Measurements from ENCODE around the gene STOX2.

Gene STOX2

DNA sequence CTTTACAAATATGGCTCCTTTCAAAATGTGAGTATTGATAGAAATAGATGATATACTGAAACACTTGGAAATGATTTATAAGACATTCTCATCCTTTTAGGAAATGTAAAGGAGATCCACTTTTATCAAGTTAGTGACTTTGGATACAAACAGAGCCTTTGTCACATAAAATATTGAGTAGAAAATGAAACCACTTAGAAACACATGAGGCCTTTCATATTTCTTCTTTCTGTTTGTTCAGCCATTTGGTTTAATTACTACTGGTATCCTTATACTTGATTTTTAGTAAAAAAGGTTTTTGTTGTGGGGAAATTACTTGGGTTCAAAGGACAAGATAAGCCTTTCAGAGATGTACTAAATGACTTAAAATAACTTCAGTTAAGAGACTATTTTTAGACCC lies 4.1 kb downstream of the STOX2 start:
- Mint-ChIP-seq H3K4me1 (ENCODE audit: low read depth) (no peaks in the 10 kb centered on the region), H3K9me3 (no peaks in the 10 kb centered on the region), H3K27ac (no peak overlapping the region), H3K27me3 (ENCODE audit: low read depth) (peaks cover 54% of the 10 kb centered on the region), H3K4me3 (no peak overlapping the region), H3K36me3 (ENCODE audit: low read depth) (no peaks in the 10 kb centered on the region)

DNA sequence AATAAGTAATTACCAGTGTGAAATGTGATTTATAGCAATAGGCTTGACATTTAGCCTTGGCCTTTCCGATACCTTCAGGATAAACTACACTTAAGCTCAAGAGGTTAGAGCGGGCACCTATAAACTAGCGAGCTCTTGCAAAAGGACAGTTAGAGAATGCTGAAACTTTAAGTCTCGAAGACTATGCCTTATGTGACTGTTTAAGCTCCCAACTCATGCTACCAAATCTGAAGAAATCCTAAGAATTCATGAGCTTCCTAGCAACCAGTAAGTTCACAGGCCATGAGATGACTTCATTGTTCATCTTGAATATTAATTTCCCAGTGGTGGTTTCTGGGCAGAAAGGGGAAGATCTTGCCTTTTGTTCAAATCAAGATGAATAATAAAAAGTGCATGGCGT lies 4.7 kb downstream of the STOX2 start:
- no peaks in the 10 kb centered on the region for H3K36me3 Mint-ChIP-seq (ENCODE audit: low read depth)
- H3K9me3 Mint-ChIP-seq, result no peaks in the 10 kb centered on the region
- no peaks in the 10 kb centered on the region for H3K4me1 Mint-ChIP-seq (ENCODE audit: low read depth)
- peaks cover 48% of the 10 kb centered on the region for H3K27me3 Mint-ChIP-seq (ENCODE audit: low read depth)
- no peak overlapping the region for H3K27ac Mint-ChIP-seq
- H3K4me3 Mint-ChIP-seq, result no peak overlapping the region

DNA sequence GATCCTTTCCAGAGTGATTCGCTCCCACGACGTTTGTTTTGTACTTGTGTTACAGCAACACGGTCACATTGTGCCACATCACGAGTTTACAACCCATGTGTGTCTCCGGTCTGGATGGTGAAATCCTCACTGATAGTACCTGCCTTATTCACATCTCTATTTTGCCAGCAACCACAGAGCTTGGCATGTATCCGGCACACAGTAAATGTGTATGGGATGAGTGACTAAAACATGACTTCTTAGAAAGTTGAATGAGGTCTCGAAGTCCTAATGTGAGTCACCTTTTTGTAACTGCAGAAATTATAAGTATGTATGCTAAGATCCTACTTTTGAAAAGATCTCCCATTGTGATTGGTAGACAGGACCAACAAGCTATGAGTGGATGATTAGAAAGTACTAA lies 7.5 kb downstream of the STOX2 start:
- no peaks in the 10 kb centered on the region for H3K9me3 Mint-ChIP-seq
- peaks cover 30% of the 10 kb centered on the region for H3K27me3 Mint-ChIP-seq (ENCODE audit: low read depth)
- no peak overlapping the region for H3K27ac Mint-ChIP-seq
- no peak overlapping the region for H3K4me3 Mint-ChIP-seq
- H3K36me3 Mint-ChIP-seq (ENCODE audit: low read depth), result no peaks in the 10 kb centered on the region
- no peaks in the 10 kb centered on the region for H3K4me1 Mint-ChIP-seq (ENCODE audit: low read depth)

DNA sequence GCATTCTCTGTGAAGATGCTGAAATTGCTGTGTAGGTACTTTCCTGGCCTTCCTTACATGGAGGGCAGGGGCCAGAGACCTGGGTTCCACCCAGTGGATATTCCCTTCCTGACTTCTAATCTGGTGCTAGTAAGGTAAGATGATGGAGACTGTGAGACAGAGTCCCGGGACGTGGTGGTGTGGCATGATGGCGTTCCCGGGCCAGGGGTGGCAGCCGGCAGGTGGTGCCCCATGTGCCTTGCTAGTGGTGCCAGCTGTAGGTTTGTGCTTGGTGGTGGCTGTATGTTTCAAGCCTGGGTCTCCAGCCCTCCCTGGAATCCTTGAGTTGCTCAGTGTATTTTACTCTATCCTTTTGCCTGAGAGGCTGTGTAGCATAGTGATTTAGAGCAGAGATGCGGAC lies 10.9 kb downstream of the STOX2 start:
- H3K27ac Mint-ChIP-seq, result no peak overlapping the region
- no peaks in the 10 kb centered on the region for H3K36me3 Mint-ChIP-seq (ENCODE audit: low read depth)
- no peaks in the 10 kb centered on the region for H3K9me3 Mint-ChIP-seq
- no peak overlapping the region for H3K4me3 Mint-ChIP-seq
- H3K4me1 Mint-ChIP-seq (ENCODE audit: low read depth), result no peaks in the 10 kb centered on the region
- peaks cover 5% of the 10 kb centered on the region for H3K27me3 Mint-ChIP-seq (ENCODE audit: low read depth)

DNA sequence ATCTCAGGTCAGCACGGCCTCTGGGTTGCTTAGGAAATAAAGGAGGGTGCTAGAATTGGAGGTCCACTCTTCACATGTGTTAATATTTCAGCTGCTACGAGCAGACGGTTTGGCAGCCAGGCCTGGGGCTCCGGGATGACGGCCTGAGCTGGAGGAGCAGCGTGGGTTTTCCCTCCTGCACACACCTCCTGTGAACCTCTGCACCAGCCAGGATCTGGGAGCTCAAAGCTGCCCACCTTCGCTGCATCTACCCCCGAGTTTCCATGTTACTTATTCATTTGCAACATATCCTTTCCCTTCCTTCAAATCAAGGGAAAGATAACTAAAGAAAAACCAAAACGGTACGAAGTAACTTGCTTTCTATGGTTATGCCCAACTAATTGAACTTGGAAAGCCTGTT lies 13.6 kb downstream of the STOX2 start:
- Mint-ChIP-seq H3K4me3 (no peak overlapping the region), H3K4me1 (ENCODE audit: low read depth) (no peaks in the 10 kb centered on the region), H3K27ac (no peak overlapping the region), H3K27me3 (ENCODE audit: low read depth) (peaks cover 15% of the 10 kb centered on the region), H3K36me3 (ENCODE audit: low read depth) (no peaks in the 10 kb centered on the region), H3K9me3 (no peaks in the 10 kb centered on the region)

DNA sequence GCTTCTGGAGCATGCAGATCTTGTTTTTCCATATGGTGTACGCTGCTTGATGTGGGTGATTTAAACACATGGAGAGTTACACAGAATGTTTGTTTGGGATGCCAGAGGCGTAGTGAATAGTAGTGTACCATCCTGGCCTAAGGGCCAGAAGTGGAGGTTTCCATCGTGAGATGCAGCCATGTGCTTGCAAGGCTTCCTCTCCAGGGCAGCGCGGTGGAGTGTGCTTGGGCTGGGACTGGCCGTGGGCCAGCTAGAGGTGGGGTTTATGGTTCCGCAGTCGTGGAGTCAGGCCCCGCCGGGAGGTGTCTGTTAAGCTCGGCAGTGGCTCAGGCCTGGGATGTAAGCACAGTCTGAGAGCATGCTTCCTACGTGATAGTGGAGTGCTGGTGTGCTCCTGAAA lies 14.0 kb downstream of the STOX2 start:
- Mint-ChIP-seq H3K36me3 (ENCODE audit: low read depth) (no peaks in the 10 kb centered on the region), H3K27me3 (ENCODE audit: low read depth) (peaks cover 15% of the 10 kb centered on the region), H3K4me3 (no peak overlapping the region), H3K9me3 (no peaks in the 10 kb centered on the region), H3K27ac (no peak overlapping the region), H3K4me1 (ENCODE audit: low read depth) (no peaks in the 10 kb centered on the region)

DNA sequence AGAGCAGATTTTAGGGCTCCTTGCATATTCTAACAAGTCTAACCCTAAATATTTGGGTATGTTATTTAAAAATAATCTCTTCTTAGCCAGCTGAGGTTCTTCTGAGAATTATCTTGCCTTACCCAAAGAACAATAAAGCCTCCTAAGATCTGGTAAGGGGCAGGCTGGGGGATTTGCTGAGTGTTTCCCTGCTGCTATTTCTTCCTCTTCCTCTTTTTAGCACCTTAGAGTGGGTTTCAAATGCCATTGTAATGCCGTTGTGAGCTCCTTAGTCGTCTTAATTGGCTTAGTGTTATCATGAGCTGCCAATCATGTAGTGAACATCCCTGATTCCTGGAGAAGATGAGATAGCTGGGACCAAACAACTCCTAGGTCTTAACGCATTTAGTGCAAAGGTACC lies 15.4 kb downstream of the STOX2 start:
- no peak overlapping the region for H3K27ac Mint-ChIP-seq
- H3K9me3 Mint-ChIP-seq, result no peaks in the 10 kb centered on the region
- H3K4me1 Mint-ChIP-seq (ENCODE audit: low read depth), result no peaks in the 10 kb centered on the region
- H3K36me3 Mint-ChIP-seq (ENCODE audit: low read depth), result no peaks in the 10 kb centered on the region
- peaks cover 15% of the 10 kb centered on the region for H3K27me3 Mint-ChIP-seq (ENCODE audit: low read depth)
- H3K4me3 Mint-ChIP-seq, result no peak overlapping the region

DNA sequence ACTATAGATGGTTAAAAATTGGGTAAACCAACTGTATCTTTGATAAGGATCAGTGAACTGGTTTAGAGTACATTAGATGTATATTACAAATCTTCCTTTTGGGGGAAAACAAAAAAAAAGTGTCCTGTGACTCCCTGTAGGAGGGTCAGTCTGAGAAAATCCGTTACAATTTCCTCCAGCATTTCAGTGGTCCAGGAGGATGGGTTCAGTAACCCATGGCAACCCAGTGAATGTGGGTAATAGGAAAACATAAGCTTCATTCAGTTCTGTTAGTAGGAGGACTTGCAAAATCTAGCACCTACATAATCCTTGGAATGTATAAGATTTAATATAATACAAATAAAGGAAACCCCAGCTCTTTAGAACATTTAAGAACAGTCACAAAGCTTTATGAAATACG lies 16.2 kb downstream of the STOX2 start:
- H3K4me3 Mint-ChIP-seq, result no peak overlapping the region
- peaks cover 15% of the 10 kb centered on the region for H3K27me3 Mint-ChIP-seq (ENCODE audit: low read depth)
- H3K4me1 Mint-ChIP-seq (ENCODE audit: low read depth), result no peaks in the 10 kb centered on the region
- H3K9me3 Mint-ChIP-seq, result no peaks in the 10 kb centered on the region
- no peaks in the 10 kb centered on the region for H3K36me3 Mint-ChIP-seq (ENCODE audit: low read depth)
- no peak overlapping the region for H3K27ac Mint-ChIP-seq

DNA sequence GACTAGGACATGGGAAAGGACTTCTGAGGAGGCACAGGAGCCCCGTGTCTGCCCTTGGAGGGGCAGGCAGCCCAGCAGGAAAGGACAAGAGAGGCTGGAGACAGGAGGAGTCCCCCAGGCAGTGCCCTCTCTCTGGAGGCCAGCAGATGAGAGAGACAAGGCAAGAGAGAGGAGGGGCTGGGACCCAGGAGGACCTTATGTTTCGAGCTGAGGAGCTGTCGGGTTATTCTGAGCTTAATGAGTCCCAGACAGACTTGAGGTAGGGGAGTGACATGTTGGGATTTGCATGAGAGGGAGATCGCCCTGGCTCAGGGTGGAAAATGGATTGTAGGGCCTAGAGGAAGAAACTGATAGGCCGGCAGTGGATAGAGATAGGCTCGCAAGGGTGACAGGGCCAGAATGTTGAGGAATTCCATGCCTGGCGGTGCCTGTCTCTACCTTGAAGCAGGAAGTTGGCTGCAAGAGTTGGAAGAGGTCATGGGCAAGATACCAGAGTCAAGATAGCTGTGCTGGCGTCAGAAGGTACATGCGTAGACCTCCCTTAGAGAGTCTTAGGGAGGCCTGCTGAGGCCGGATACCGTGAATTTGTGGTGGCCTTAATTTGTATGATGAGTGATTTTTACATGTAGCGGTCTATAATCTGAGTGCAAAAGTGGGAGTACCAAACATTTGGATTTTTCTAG lies 19.4 kb downstream of the STOX2 start:
- no peak overlapping the region for H3K27ac Mint-ChIP-seq
- H3K27me3 Mint-ChIP-seq (ENCODE audit: low read depth), result peaks cover 15% of the 10 kb centered on the region
- H3K9me3 Mint-ChIP-seq, result no peaks in the 10 kb centered on the region
- H3K4me3 Mint-ChIP-seq, result no peak overlapping the region
- no peaks in the 10 kb centered on the region for H3K4me1 Mint-ChIP-seq (ENCODE audit: low read depth)
- no peaks in the 10 kb centered on the region for H3K36me3 Mint-ChIP-seq (ENCODE audit: low read depth)

DNA sequence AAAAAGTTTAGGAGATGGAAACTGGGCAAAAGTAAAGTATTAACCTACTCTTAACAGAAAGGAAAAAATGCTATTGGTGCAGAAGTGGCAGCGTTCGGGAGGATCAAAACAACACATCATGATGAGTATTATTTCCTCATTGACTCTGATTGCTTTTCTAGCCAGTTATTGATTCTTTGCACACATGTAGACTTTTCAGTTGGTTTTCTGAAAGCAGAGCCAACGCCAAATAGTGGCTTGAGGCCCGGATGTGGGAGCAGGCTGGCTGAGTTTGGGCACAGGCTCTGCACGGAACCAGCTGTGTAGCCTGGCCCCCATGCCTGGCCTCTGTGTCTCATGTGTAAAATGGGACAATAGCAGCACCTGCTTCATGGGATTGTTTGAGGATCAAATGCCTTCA lies 21.8 kb downstream of the STOX2 start:
- Mint-ChIP-seq H3K36me3 (ENCODE audit: low read depth) (no peaks in the 10 kb centered on the region), H3K4me3 (no peak overlapping the region), H3K4me1 (ENCODE audit: low read depth) (no peaks in the 10 kb centered on the region), H3K27ac (no peak overlapping the region), H3K9me3 (no peaks in the 10 kb centered on the region), H3K27me3 (ENCODE audit: low read depth) (peaks cover 8% of the 10 kb centered on the region)

DNA sequence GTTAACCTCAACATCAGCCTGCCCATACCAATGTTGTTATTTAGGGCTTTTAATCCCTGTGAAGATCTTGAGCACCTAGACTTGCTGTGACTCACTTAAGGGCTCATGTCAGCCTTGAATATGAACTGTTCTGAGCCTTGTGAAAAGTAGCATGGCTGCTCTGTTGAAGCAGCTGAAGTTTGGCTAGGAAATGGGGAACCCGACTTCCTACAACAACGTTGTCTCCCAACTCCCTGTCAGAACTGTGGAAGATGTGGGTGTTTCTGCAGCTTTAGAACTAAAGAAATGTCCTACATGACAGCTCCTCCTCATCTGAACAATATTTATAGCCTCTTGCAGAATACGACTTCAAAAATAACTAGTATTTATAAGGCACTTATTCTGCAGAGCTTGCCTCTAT lies 27.5 kb downstream of the STOX2 start:
- H3K27ac Mint-ChIP-seq, result no peak overlapping the region
- H3K27me3 Mint-ChIP-seq (ENCODE audit: low read depth), result peaks cover 4% of the 10 kb centered on the region
- H3K4me3 Mint-ChIP-seq, result no peak overlapping the region
- no peaks in the 10 kb centered on the region for H3K36me3 Mint-ChIP-seq (ENCODE audit: low read depth)
- no peaks in the 10 kb centered on the region for H3K9me3 Mint-ChIP-seq
- no peaks in the 10 kb centered on the region for H3K4me1 Mint-ChIP-seq (ENCODE audit: low read depth)

DNA sequence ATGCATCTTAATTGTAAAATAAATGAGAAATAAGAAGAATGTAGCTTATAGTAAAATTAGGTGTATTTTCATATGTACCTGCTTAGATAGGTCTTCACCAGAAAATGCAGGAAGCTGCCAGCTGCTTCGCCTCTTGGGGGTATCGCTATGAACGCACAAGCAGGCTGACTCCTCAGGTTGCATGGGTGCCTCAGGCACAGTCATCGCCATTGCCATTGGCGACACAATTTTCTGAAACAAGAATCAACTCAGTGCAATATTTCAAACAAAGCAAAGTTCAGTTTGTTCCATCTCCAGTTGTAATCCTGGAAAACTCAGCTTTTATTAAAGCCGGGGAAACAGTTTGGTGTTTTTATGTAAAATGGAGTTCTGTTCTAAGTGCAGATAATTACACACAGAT lies 29.7 kb downstream of the STOX2 start:
- Mint-ChIP-seq H3K36me3 (ENCODE audit: low read depth) (no peaks in the 10 kb centered on the region), H3K4me3 (no peak overlapping the region)

DNA sequence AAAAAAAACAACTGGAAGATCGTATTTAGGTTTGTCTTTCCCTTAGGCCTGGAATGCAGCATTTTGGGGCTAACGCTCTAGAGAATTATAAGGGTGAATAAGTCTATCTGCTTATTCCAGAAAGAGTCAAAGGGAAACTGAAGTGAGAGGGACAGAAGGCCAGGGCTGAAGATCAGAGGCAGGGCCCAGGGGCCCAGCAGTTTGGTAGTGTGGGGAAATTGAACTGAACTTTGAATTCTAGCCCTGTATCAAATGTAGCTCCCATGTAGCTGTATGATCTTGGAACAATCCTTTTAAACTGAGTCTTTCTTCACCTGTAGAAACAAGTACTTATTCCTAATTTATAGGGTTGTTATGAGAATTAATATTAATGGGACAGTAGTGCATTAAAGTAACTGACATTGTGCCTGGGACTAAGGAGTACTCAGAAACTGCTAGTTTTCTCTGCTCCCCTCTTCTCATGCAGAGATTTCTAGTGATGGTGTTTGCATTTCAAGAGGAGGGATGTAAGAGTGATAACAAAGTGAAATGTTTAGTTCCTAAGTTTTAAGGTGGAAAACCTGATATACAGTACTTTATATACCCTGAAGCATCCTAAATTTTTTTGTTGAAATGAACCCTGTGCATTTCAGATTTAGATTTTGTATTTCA lies 30.4 kb downstream of the STOX2 start:
- Mint-ChIP-seq H3K9me3 (no peaks in the 10 kb centered on the region), H3K36me3 (ENCODE audit: low read depth) (no peaks in the 10 kb centered on the region), H3K27me3 (ENCODE audit: low read depth) (peaks cover 4% of the 10 kb centered on the region), H3K27ac (no peak overlapping the region), H3K4me1 (ENCODE audit: low read depth) (no peaks in the 10 kb centered on the region), H3K4me3 (no peak overlapping the region)

More for the DNA sequence above, 29.7 kb downstream of the STOX2 start:
- no peaks in the 10 kb centered on the region for H3K9me3 Mint-ChIP-seq
- no peaks in the 10 kb centered on the region for H3K4me1 Mint-ChIP-seq (ENCODE audit: low read depth)
- peaks cover 4% of the 10 kb centered on the region for H3K27me3 Mint-ChIP-seq (ENCODE audit: low read depth)
- no peak overlapping the region for H3K27ac Mint-ChIP-seq

DNA sequence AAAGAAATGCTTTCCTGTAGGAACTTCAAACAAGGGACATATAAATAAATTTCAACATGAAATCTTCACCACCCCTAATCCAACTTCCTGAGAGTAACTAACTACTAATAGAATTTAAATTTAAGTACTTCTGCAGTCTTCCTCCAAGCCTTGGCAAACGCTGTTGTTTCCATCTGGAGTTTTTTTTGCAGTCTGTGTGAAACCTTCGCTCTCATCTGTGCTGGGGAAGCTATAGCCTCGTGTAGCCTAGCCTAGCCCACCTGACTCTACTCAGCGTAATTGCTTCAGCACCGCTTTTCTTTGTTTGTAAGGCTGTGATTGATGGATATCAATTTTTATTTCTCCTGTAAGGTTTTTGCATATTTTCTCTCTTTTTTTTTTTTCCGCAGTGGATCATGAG lies 30.9 kb downstream of the STOX2 start:
- Mint-ChIP-seq H3K9me3 (no peaks in the 10 kb centered on the region), H3K27me3 (ENCODE audit: low read depth) (peaks cover 5% of the 10 kb centered on the region), H3K4me3 (no peak overlapping the region), H3K27ac (no peak overlapping the region), H3K36me3 (ENCODE audit: low read depth) (no peaks in the 10 kb centered on the region), H3K4me1 (ENCODE audit: low read depth) (no peaks in the 10 kb centered on the region)

DNA sequence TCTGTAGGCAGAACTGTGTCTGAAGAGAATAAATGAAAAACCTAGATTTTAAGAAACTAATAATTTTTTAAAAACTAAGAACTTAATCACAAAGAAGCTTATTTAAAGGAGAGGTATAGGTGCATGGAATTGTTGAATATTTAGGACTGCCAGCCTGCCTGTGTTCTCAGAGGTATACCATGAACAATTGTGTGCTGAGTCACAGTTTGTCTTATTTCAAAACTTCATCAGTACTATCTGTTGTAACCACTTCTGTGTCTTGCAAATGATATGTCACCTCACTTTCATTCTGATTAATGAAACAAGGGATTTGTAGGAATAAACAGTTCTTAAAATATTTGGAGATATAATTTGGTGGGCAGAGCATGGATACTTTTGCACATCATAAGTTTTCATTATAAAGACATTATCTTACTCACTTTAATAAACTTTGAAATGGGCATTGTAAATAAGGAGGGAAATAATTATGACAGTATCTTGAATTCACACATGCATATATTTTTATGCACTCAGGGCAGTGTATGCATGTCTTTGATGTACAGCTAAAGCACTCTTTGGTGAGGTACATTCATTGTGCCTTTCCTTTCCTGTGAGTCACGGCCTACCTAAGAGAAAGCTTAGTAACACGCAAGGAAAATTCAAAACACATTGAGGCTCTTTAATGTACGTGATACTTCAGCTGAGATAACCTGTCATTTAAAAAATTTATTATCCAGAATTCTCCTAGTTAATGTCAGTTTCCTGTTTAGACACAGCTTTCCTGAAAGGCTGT lies 31.7 kb downstream of the STOX2 start:
- Mint-ChIP-seq H3K9me3 (no peaks in the 10 kb centered on the region), H3K4me3 (no peak overlapping the region), H3K36me3 (ENCODE audit: low read depth) (no peaks in the 10 kb centered on the region), H3K27ac (no peak overlapping the region), H3K27me3 (ENCODE audit: low read depth) (peaks cover 10% of the 10 kb centered on the region), H3K4me1 (ENCODE audit: low read depth) (no peaks in the 10 kb centered on the region)
